RWPE1 (cell line): ENCODE results near the gene WFDC5.
"Not testable (repeated sequence)": the region's sequence is repeated elsewhere in the genome, so short reads cannot be mapped to it uniquely, and the experiment has no call there.

ENCODE experiments used
- CTCF ChIA-PET: fragments of 350-600 bp; sonication (Branson Sonifier 250); formaldehyde crosslinking; extraction: SDS; loops from one replicate; lab custom pipeline; 2021; lab: Yijun Ruan, JAX
- POLR2A ChIA-PET: fragments of 400-600 bp; formaldehyde crosslinking; extraction: SDS; loops from one replicate; lab custom pipeline; 2020; ENCODE audit warnings: antibody characterized with exemption; ENCODE audit not compliant: low non-redundant PET; lab: Yijun Ruan, JAX
- DNase-seq: peaks from one replicate; pipeline ENCODE4 v3.0.0; 2012; ENCODE audit warnings: low spot score
- H3K27ac ChIP-seq: fragments of 450-650 bp; 2 replicates; pipeline ENCODE4 v1.5.1; 2017
- TF ChIP-seq, protein P1 (sequence below): fragments of 450-650 bp; conservative IDR thresholded peaks from 2 replicates; pipeline ENCODE4 v1.5.1; 2017; ENCODE audit warnings: low read depth, mild to moderate bottlenecking

Gene WFDC5

DNA sequence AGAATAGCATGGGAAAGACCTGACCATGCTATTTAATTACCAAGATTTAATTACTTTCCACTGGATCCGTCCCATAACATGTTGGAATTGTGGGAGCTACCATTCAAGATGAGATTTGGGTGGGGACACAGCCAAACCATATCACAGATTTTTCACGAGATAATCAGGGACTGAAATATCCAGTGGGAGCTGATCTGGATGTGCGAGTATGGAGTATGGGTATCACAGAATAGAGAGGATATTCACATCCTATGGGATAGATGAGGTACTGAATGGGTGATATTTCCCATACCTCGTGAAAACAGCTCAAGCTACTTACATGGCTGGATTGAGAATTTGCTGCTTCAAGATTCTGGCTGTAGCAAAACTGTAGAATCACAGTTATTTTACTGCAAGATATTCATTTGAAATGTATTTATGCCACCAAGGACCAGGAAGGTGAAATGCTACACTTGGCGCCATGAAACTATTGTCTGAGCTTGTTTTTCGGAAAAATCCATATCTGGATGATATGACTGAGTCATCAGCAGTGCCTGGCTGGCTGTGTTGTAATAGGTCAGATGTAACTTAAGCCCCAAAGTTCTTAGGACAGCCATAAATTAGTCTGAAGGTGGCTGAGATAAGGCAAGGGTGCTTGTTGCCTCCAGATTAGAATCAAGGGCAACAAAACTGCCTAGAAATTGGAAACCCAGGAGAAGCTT lies 43.9 kb downstream of the WFDC5 start:
- ChIA-PET CTCF (interaction anchor here (0.5 to 3.0 kb wide), 12 partner anchors 12 to 793 kb away, joined by 3 to 22 read pairs (median 4); no protein-coding TSS in a partner anchor), POLR2A (interaction anchor here (0.7 kb wide), 1 partner anchor 197 kb away, joined by 5 read pairs; no protein-coding TSS in a partner anchor)
- H3K27ac ChIP-seq: peak overlapping the region; percentile 75
- peak; percentile 94 for DNase-seq
- TF ChIP-seq, protein P1, sequence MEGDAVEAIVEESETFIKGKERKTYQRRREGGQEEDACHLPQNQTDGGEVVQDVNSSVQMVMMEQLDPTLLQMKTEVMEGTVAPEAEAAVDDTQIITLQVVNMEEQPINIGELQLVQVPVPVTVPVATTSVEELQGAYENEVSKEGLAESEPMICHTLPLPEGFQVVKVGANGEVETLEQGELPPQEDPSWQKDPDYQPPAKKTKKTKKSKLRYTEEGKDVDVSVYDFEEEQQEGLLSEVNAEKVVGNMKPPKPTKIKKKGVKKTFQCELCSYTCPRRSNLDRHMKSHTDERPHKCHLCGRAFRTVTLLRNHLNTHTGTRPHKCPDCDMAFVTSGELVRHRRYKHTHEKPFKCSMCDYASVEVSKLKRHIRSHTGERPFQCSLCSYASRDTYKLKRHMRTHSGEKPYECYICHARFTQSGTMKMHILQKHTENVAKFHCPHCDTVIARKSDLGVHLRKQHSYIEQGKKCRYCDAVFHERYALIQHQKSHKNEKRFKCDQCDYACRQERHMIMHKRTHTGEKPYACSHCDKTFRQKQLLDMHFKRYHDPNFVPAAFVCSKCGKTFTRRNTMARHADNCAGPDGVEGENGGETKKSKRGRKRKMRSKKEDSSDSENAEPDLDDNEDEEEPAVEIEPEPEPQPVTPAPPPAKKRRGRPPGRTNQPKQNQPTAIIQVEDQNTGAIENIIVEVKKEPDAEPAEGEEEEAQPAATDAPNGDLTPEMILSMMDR: no peak

DNA sequence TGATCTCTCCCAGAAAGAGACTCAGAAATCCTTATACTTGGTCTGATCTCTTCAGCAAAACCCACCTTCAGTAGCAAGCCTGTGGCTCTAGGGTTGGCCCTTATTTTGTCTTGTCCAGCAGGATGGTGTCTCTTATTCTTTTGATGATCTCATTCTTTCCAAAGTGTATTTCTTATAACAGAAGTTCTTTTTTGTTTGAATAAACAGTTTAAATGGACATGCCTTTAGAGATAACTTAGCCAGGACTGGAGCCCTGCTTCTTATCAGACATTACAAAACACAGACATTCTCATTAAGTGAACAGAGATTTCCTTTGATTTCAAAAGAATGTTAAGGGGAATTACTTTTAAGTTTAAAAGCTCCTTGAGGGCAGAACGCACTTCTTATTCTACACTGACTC lies 45.7 kb downstream of the WFDC5 start:
- no peak overlapping the region for H3K27ac ChIP-seq
- no peak for DNase-seq
- ChIA-PET POLR2A (interaction anchor here (0.6 kb wide), 1 partner anchor 1741 kb away, joined by 3 read pairs; no protein-coding TSS in a partner anchor), CTCF (interaction anchor here (3.0 kb wide), 1 partner anchor 27 kb away, joined by 15 read pairs; no protein-coding TSS in a partner anchor)
- TF ChIP-seq, protein P1: no peak

DNA sequence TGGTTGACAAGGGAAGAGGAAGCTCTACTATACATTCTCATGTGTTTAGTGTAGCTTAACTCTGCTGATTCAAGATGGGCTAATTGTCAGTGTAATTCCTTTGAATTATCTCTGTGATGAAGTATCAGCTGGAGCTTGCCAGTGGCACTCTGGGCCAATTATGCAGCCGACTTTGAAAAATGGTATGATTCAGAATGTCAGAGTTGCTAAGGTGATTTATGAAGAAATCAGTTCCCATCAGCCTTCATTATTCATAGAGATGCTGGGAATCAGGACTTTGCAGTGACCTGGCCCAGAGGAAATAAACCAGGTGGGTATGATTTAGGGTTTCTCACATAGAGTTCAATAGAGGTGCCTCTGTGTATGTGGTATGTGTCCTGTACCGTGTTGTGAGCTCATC lies 47.4 kb downstream of the WFDC5 start:
- peak; percentile 68 for DNase-seq
- no peak overlapping the region for H3K27ac ChIP-seq
- ChIA-PET CTCF (interaction anchor here (0.7 to 2.1 kb wide), 5 partner anchors 9 to 244 kb away, joined by 3 to 13 read pairs (median 5); no protein-coding TSS in a partner anchor), POLR2A (no interaction called here)
- TF ChIP-seq, protein P1: no peak

DNA sequence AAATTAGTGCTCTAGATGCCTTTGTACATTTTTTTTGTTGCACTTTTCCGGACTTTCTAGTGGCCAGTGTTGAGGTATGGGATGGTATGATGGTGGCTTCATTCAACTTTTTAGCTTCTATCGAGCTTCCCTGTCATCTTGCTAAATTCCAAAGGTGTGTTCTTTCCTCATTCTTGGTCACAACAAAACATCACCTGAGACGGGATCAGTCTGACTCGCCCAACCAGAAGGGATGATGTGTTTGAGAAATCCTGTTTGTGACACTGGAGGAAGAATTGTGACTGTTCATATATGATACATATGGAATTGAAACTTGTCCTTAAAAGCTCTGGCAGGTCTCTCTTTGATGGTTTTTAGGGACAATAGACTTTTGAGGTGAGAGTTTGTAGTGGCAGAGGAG lies 47.9 kb downstream of the WFDC5 start:
- no peak overlapping the region for H3K27ac ChIP-seq
- ChIA-PET POLR2A (no interaction called here), CTCF (interaction anchor here (0.6 to 2.1 kb wide), 6 partner anchors 9 to 309 kb away, joined by 3 to 13 read pairs (median 4); no protein-coding TSS in a partner anchor)
- DNase-seq: no peak
- TF ChIP-seq, protein P1: no peak

DNA sequence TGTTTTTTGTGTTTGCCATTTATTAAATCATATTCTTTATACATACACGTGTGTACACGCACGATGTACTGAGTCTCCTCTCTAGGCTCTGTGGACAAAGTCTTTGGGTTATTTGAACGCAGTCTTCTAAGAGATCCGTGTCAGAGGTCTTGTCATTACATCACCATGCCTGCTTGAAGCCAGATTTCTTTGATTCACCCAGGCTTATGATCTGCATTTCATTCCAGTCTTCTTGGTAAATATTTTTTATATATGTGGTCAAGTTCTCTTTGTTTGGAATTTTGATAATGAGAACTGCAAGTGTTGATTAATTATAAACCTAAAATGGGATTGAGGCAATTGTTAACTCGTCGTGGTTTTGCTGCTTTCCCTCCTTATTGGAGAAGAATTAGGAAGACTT lies 48.6 kb downstream of the WFDC5 start:
- TF ChIP-seq, protein P1: no peak
- POLR2A ChIA-PET: no interaction called here

DNA sequence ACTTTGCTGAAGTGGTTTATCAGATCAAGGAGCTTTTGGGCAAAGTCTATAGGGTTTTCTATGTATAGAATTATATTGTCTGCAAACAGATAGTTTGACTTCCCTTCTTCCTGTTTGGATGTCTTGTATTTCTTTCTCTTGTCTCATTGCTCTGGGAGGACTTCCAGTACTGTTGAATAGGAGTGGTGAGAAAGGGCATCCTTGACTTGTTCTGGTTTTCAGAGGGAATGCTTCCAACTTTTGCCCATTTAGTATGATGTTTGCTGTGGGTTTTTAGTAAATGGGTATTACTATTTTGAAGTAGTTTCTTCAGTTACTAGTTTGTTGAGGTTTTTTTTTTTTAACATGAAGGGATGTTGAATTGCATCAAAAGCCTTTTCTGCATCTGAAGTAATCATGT lies 50.2 kb downstream of the WFDC5 start:
- CTCF ChIA-PET: no interaction called here
- no peak overlapping the region for H3K27ac ChIP-seq
- POLR2A ChIA-PET: no interaction called here
- DNase-seq: no peak
- TF ChIP-seq, protein P1: no peak

More for the DNA sequence above, 48.6 kb downstream of the WFDC5 start:
- CTCF ChIA-PET: interaction anchor here (0.6 to 2.1 kb wide), 4 partner anchors 20 to 309 kb away, joined by 3 to 13 read pairs (median 4); no protein-coding TSS in a partner anchor
- no peak overlapping the region for H3K27ac ChIP-seq
- DNase-seq: no peak

DNA sequence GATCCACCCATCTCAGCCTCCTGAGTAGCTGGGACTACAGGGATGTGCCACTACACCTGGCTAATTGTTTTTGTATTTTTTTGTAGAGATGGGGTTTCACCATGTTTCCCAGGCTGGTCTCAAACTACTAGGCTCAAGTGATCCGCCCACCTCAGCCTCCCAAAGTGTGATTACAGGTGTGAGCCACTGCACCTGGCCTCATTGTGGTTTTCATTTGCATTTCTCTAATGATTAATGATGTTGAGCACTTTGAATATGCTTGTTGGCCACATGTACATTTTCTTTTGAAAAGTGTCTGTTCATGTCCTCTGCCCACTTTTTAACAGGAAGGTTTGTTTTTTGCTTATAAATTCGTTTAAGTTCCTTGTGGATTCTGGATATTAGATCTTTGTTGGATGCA lies 51.9 kb downstream of the WFDC5 start:
- H3K27ac ChIP-seq: peak overlapping the region; percentile 37
- CTCF ChIA-PET, DNase-seq: not testable (repeated sequence)
- POLR2A ChIA-PET: interaction anchor here (0.7 kb wide), 1 partner anchor 66 kb away, joined by 3 read pairs; no protein-coding TSS in a partner anchor
